Panc1 (cell line): ENCODE measurements around the gene COPS8. TPM values are rescaled to one million over a fixed set of nuclear protein-coding genes. Genes with fewer than 3 reads are reported as not detected.

Experiments
- ATAC-seq: fragments of 200-7000 bp; cut with Tn5 transposase; 2 replicates; pipeline ENCODE4 v1.9.1; 2020; ENCODE audit warnings: mild to moderate bottlenecking, moderate library complexity
- BruUV-seq: library from RNA; stranded (reverse); fragments of 400-500 nt; replicated peaks from 2 replicates; lab custom pipeline; 2021; lab: Mats Ljungman, UMichigan
- CTCF ChIA-PET: fragments of 300-600 bp; sonication (Branson Sonifier 250); formaldehyde crosslinking; loops from one replicate; lab custom pipeline; 2022; ENCODE audit warnings: antibody characterized with exemption; lab: Charles Lee
- POLR2A ChIA-PET: fragments of 300-600 bp; sonication (Branson Sonifier 250); formaldehyde crosslinking; loops from one replicate; lab custom pipeline; 2022; ENCODE audit warnings: antibody characterized with exemption; lab: Charles Lee
- DNase-seq: peaks from one replicate; pipeline ENCODE4 v3.0.0-alpha.2; 2010; ENCODE audit warnings: low read depth, low spot score
- H3K27ac ChIP-seq: 2 replicates; pipeline ENCODE4 v1.5.1; 2011; ENCODE audit warnings: mild to moderate bottlenecking, low read length, inconsistent platforms
- H3K27me3 ChIP-seq: fragments of 200-500 bp; sonication (Bioruptor generic); 2 replicates; pipeline ENCODE4 v1.6.0; 2014; ENCODE audit warnings: low read length, inconsistent platforms; ENCODE audit not compliant: control insufficient read depth, insufficient read depth
- H3K36me3 ChIP-seq: fragments of 200-500 bp; sonication (Bioruptor generic); 2 replicates; pipeline ENCODE4 v1.5.1; 2014; ENCODE audit warnings: inconsistent platforms, mild to moderate bottlenecking, low read length, moderate library complexity; ENCODE audit not compliant: control insufficient read depth, insufficient read depth
- H3K4me1 ChIP-seq: 2 replicates; pipeline ENCODE4 v1.5.1; 2011; ENCODE audit warnings: inconsistent platforms, mild to moderate bottlenecking, low read length, moderate library complexity; ENCODE audit not compliant: control insufficient read depth, insufficient read depth
- H3K4me3 ChIP-seq, 2 experiments: 2 replicates each; pipeline ENCODE4 v1.5.1; 2011 to 2012; ENCODE audit warnings: low read depth in 2 of 2, low read length in 2 of 2, mild to moderate bottlenecking in 2 of 2, inconsistent platforms in 1 of 2, moderate library complexity in 1 of 2
- H3K9me3 ChIP-seq: fragments of 200-500 bp; sonication (Bioruptor generic); 2 replicates; pipeline ENCODE4 v1.5.1; 2014; ENCODE audit warnings: low read depth, mild to moderate bottlenecking, inconsistent platforms, low read length, moderate library complexity; ENCODE audit not compliant: control insufficient read depth, insufficient read depth
- CTCF ChIP-seq: fragments of 450-650 bp; IDR thresholded peaks from 2 replicates; pipeline ENCODE4 v1.5.1; 2017; ENCODE audit warnings: mild to moderate bottlenecking
- POLR2AphosphoS5 ChIP-seq: IDR thresholded peaks from 2 replicates; pipeline ENCODE4 v1.6.1; 2012; ENCODE audit warnings: mild to moderate bottlenecking, low read depth, low read length, moderate library complexity
- REST ChIP-seq, 2 experiments: IDR thresholded peaks; 2 replicates each; pipeline ENCODE4 v1.6.1; 2011 to 2012; ENCODE audit warnings: low read depth in 2 of 2, control low read depth in 1 of 2, low read length in 1 of 2, mild to moderate bottlenecking in 1 of 2, moderate library complexity in 1 of 2; ENCODE audit not compliant: insufficient read depth in 1 of 2
- SIN3A ChIP-seq: IDR thresholded peaks from 2 replicates; pipeline ENCODE4 v1.6.1; 2012; ENCODE audit warnings: low read depth, mild to moderate bottlenecking, low read length, moderate library complexity, borderline replicate concordance; ENCODE audit not compliant: insufficient read depth
- TCF7L2 ChIP-seq: IDR thresholded peaks from 2 replicates; pipeline ENCODE4 v1.6.1; 2011; ENCODE audit warnings: mild to moderate bottlenecking, low read depth, low read length, inconsistent platforms
- in situ Hi-C: cut with HindIII; loops from 2 replicates; pipeline ENCODE4 v1.10.0; 2016; ENCODE audit warnings: low sequenced_read_pairs, low pct_unique_long_range_greater_than_20kb
- intact Hi-C: fragments of 100-400 bp; cut with micrococcal nuclease; formaldehyde crosslinking; loops from one replicate; pipeline ENCODE4 v1.10.0; 2022; ENCODE audit not compliant: unreplicated experiment
- total RNA-seq: library from RNA; stranded (reverse); gene quantifications from one replicate; pipeline ENCODE4 v1.2.1, GENCODE V29; 2021; ENCODE audit not compliant: unreplicated experiment

Gene COPS8
- total RNA-seq, 1 experiment from 2014 or later = 57.9 TPM

GRCh38 chr2:237120916-237121315, 35.2 kb downstream of the COPS8 start:
- Histone ChIP-seq H3K27me3 (no peaks in the 10 kb centered on the region), H3K9me3 (no peaks in the 10 kb centered on the region), H3K36me3 (no peaks in the 10 kb centered on the region), H3K27ac (no peak overlapping the region; the same call in 1 of the 2 replicates), H3K4me1 (no peaks in the 10 kb centered on the region), H3K4me3 (no peak overlapping the region)
- intact Hi-C loops = no loop called here
- CTCF ChIA-PET = no interaction called here
- in situ Hi-C loops = no loop called here
- ATAC-seq (no peak), DNase-seq (no peak)
- no peak for TF ChIP-seq CTCF
- no peak for TF ChIP-seq TCF7L2
- no TSS peak for BruUV-seq
- POLR2A ChIA-PET = no interaction called here

GRCh38 chr2:237121321-237121720, 35.6 kb downstream of the COPS8 start:
- H3K27ac ChIP-seq = peak overlapping the region; percentile 31; the same call in 1 of the 2 replicates
- no peaks in the 10 kb centered on the region for H3K36me3 ChIP-seq
- in situ Hi-C loops = no loop called here
- ATAC-seq (no peak), DNase-seq (no peak)
- ChIA-PET POLR2A (no interaction called here), CTCF (no interaction called here)
- H3K27me3 ChIP-seq = no peaks in the 10 kb centered on the region
- BruUV-seq = no TSS peak
- intact Hi-C loops = no loop called here
- TF ChIP-seq SIN3A (no peak), TCF7L2 (no peak), REST (IDR thresholded peaks at IDR 0.05; ENCODE audit: insufficient read depth in 1 of 2, low read depth in 2 of 2, low read length in 1 of 2) (no peak), POLR2AphosphoS5 (no peak), CTCF (no peak)
- no peaks in the 10 kb centered on the region; the same call in 1 of the 2 replicates for H3K4me1 ChIP-seq
- no peaks in the 10 kb centered on the region for H3K9me3 ChIP-seq
- H3K4me3 ChIP-seq = no peak overlapping the region
